HepG2 (cell line): ENCODE results near the gene CHCHD3. TPM values are rescaled to one million over a fixed set of nuclear protein-coding genes. Genes with fewer than 3 reads are reported as not detected.

Experiments used
- ATAC-seq: fragments of 200-7000 bp; cut with Tn5 transposase; 3 replicates; pipeline ENCODE4 v1.9.1; 2020; ENCODE audit warnings: mild to moderate bottlenecking, moderate library complexity
- BruUV-seq: library from RNA; stranded (reverse); fragments of 400-500 nt; replicated peaks from 2 replicates; lab custom pipeline; 2021; lab: Mats Ljungman, UMichigan
- CTCF ChIA-PET: fragments of 300-600 bp; formaldehyde crosslinking; extraction: SDS; loops from one replicate; lab custom pipeline; 2021; ENCODE audit warnings: low total read pairs, inconsistent platforms, low intra/inter-chr PET ratio; lab: Yijun Ruan, JAX
- POLR2A ChIA-PET: fragments of 350-600 bp; sonication (Branson Sonifier 250); formaldehyde crosslinking; loops from one replicate; lab custom pipeline; 2020; ENCODE audit warnings: antibody characterized with exemption, inconsistent platforms; lab: Yijun Ruan, JAX
- DNase-seq: peaks from one replicate; pipeline ENCODE4 v3.0.0-alpha.2; 2015; ENCODE audit warnings: low spot score
- FAIRE-seq: peaks from 3 replicates; lab custom pipeline; 2011; peaks lifted over from hg19 to GRCh38; lab: Jason Lieb, UNC
- H2AFZ ChIP-seq: one replicate; pipeline ENCODE4 v1.6.1; 2011; ENCODE audit warnings: low read length, inconsistent platforms
- H3K27ac ChIP-seq: fragments of 300-600 bp; 3 replicates; pipeline ENCODE4 v1.8.0; 2011; ENCODE audit warnings: mixed run types, mild to moderate bottlenecking, mixed read lengths, low read length, inconsistent platforms; ENCODE audit not compliant: insufficient read depth; ENCODE audit errors: extremely low read length
- H3K27me3 ChIP-seq, 2 experiments: fragments of 200-600 bp in 1 of 2; 2 replicates in 1 of 2; 3 replicates in 1 of 2; pipeline versions ENCODE4 v1.6.0 to v1.8.0; 2011; ENCODE audit warnings: low read length in 2 of 2, mild to moderate bottlenecking in 2 of 2, moderate library complexity in 2 of 2, inconsistent platforms in 1 of 2; ENCODE audit not compliant: insufficient read depth in 2 of 2, control insufficient read depth in 1 of 2
- H3K36me3 ChIP-seq, 2 experiments: fragments of 200-600 bp in 1 of 2; replicated peaks in 1 of 2; 2 replicates in 1 of 2; 3 replicates in 1 of 2; pipeline versions ENCODE4 v1.5.1 to v1.8.0; 2011; ENCODE audit warnings: low read length in 2 of 2, inconsistent platforms in 1 of 2; ENCODE audit not compliant: insufficient read depth in 2 of 2, control insufficient read depth in 1 of 2
- H3K4me1 ChIP-seq: 2 replicates; pipeline ENCODE4 v1.5.1; 2012; ENCODE audit warnings: low read length, inconsistent platforms; ENCODE audit not compliant: insufficient read depth
- H3K4me2 ChIP-seq: 2 replicates; pipeline ENCODE4 v1.6.0; 2011; ENCODE audit warnings: low read depth, low read length, inconsistent platforms
- H3K4me3 ChIP-seq, 3 experiments: fragments of 200-600 bp in 1 of 3; sonication (generic), shearing (Covaris generic) in 1 of 3; replicated peaks in 1 of 3; 2 replicates each; pipeline ENCODE4 v1.5.1; 2011 to 2016; ENCODE audit warnings: low read length in 3 of 3, inconsistent platforms in 2 of 3, low read depth in 2 of 3, mild to moderate bottlenecking in 2 of 3, control low read depth in 1 of 3, mixed read lengths in 1 of 3; ENCODE audit not compliant: insufficient read depth in 1 of 3
- H3K79me2 ChIP-seq: one replicate; pipeline ENCODE4 v1.6.1; 2011; ENCODE audit warnings: low read length, inconsistent platforms; ENCODE audit not compliant: insufficient read depth
- H3K9ac ChIP-seq: 2 replicates; pipeline ENCODE4 v1.6.0; 2011; ENCODE audit warnings: mild to moderate bottlenecking, low read depth, low read length, inconsistent platforms; ENCODE audit not compliant: insufficient read depth
- H3K9me3 ChIP-seq: 2 replicates; pipeline ENCODE4 v1.5.1; 2012; ENCODE audit warnings: mild to moderate bottlenecking, low read length
- H4K20me1 ChIP-seq: 2 replicates; pipeline ENCODE4 v1.6.0; 2011; ENCODE audit warnings: inconsistent platforms, mild to moderate bottlenecking, low read length, moderate library complexity; ENCODE audit not compliant: insufficient read depth
- CENPX ChIP-seq: sonication (generic); formaldehyde crosslinking; IDR thresholded peaks from 2 replicates; pipeline ENCODE4 v1.9.0; 2021; ENCODE audit warnings: mild to moderate bottlenecking, missing genetic modification reagents, moderate library complexity
- GLI4 ChIP-seq: sonication (generic); formaldehyde crosslinking; IDR thresholded peaks from 2 replicates; pipeline ENCODE4 v1.5.1; 2020; ENCODE audit warnings: missing genetic modification reagents, mild to moderate bottlenecking, moderate library complexity, borderline replicate concordance
- HOXA7 ChIP-seq: sonication (generic); formaldehyde crosslinking; IDR thresholded peaks from 2 replicates; pipeline ENCODE4 v1.8.1; 2022; ENCODE audit warnings: mild to moderate bottlenecking, missing genetic modification reagents, moderate library complexity
- TOE1 ChIP-seq: sonication (generic); formaldehyde crosslinking; IDR thresholded peaks from 2 replicates; pipeline ENCODE4 v1.4.0; 2020; ENCODE audit warnings: mild to moderate bottlenecking, missing genetic modification reagents
- WGBS: methylation state at CpG from one replicate; pipeline ENCODE4 v1.1.6; 2017; ENCODE audit warnings: low lambda C conversion rate; 5-methylcytosine and 5-hydroxymethylcytosine counted together
- in situ Hi-C: cut with HindIII; loops from 2 replicates; pipeline ENCODE4 v1.10.0; 2017; ENCODE audit warnings: low pct_unique_long_range_greater_than_20kb; ENCODE audit not compliant: extremely low pct_ligation_motif_present
- intact Hi-C: fragments of 100-400 bp; cut with micrococcal nuclease; formaldehyde crosslinking; loops from one replicate; pipeline ENCODE4 v1.10.0; 2022; ENCODE audit not compliant: unreplicated experiment
- polyA plus RNA-seq, 8 experiments: library from polyadenylated mRNA; depleted of rRNA in 3 of 8; stranded (reverse) in 7 of 8; unstranded in 1 of 8; fragments of >200 nt; fragmentation: Illumina TruSeq in 4 of 8; extraction: Trizol in 4 of 8; gene quantifications; 2 replicates each; pipeline versions ENCODE4 v1.2.1 to v1.2.3, GENCODE V29; 2011 to 2016; ENCODE audit warnings: low read depth in 4 of 8, missing spikeins in 1 of 8, mixed read lengths in 1 of 8; ENCODE audit not compliant: insufficient read depth in 1 of 8
- total RNA-seq, 5 experiments: library from RNA; depleted of rRNA; stranded (reverse); fragments of >200 nt; fragmentation: Illumina TruSeq; extraction: Trizol; gene quantifications; 2 replicates each; pipeline ENCODE4 v1.2.3, GENCODE V29; 2016; ENCODE audit warnings: low read depth in 1 of 5
- TF ChIP-seq, protein P1 (sequence below): sonication (generic); formaldehyde crosslinking; IDR thresholded peaks from 2 replicates; pipeline ENCODE4 v1.8.0; 2022; ENCODE audit warnings: missing genetic modification reagents, mild to moderate bottlenecking, borderline replicate concordance

CHCHD3 gene
- total and polyA plus RNA-seq, 2 of the 13 experiments (the other 11 are each of a cell fraction or from before 2014, with no cell fraction given) = 32.7 to 86.8 TPM

DNA sequence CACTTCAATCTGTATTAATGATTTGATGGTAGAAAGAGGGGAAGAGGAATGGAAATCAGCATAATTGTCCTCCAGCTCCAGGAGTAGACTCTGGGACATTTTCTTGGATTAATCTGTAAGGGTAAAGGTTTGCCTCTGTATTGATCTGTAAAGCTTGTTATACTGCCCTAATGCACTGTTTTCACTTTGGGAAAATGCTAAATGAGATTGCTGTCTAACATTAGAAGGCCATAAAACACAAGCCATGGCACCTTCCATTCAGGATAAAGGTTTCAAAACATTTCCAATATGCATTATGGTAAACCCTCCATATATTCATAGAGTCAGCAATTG, 282.8 kb downstream of the CHCHD3 start:
- Histone ChIP-seq H3K4me1 (no peaks in the 10 kb centered on the region), H3K4me3 (no peak overlapping the region), H3K27ac (no peak overlapping the region), H2AFZ (no peak overlapping the region), H3K9me3 (no peaks in the 10 kb centered on the region)
- POLR2A ChIA-PET = interaction anchor here (0.7 kb wide), 1 partner anchor 901 kb away, joined by 3 read pairs; no protein-coding TSS in a partner anchor
- in situ Hi-C loops = no loop called here
- DNase-seq (no peak), ATAC-seq (no peak)
- TF ChIP-seq, protein P1, sequence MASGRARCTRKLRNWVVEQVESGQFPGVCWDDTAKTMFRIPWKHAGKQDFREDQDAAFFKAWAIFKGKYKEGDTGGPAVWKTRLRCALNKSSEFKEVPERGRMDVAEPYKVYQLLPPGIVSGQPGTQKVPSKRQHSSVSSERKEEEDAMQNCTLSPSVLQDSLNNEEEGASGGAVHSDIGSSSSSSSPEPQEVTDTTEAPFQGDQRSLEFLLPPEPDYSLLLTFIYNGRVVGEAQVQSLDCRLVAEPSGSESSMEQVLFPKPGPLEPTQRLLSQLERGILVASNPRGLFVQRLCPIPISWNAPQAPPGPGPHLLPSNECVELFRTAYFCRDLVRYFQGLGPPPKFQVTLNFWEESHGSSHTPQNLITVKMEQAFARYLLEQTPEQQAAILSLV (CRISPR knock-in tag) = no peak
- TF ChIP-seq, all 625 proteins: peak for 0
- FAIRE-seq = no peak
- H3K4me2 ChIP-seq = no peak overlapping the region
- CTCF ChIA-PET = no interaction called here
- intact Hi-C loops = no loop called here
- no peaks in the 10 kb centered on the region for H3K79me2 ChIP-seq
- H3K36me3 ChIP-seq = peaks cover 0 to 10% of the 10 kb centered on the region in 2 experiments; a peak in 2 of 5 replicates
- H3K27me3 ChIP-seq = no peaks in the 10 kb centered on the region
- H3K9ac ChIP-seq = no peak overlapping the region
- BruUV-seq = no TSS peak
- no peaks in the 10 kb centered on the region for H4K20me1 ChIP-seq

DNA sequence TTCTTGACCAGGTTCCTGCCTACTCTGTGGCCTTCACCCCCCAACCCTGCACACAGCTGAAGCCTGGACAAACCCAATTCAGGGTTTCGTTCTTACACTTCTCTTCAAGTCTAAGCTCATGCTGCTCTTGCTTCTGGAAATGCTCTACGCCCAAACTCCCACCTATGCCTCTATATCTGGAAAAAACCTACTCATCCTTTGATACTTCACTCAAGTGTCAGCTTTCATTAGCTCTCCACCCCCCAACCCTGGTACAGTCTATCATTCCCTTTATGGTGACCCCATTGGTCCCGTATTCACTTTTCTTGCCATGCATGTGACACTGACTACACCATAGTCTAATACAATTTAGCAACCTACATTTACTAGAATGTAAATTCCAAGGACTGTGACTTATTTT, 284.7 kb downstream of the CHCHD3 start:
- CTCF ChIA-PET = no interaction called here
- intact Hi-C loops = no loop called here

More for the DNA sequence above, 284.7 kb downstream of the CHCHD3 start:
- no peak overlapping the region for H3K9ac ChIP-seq
- no peaks in the 10 kb centered on the region for H3K9me3 ChIP-seq
- 99% methylated on average over 3 of the region's 3 CpGs for WGBS
- FAIRE-seq = no peak
- POLR2A ChIA-PET = no interaction called here
- no peak for DNase-seq
- H3K36me3 ChIP-seq = peaks cover 0 to 18% of the 10 kb centered on the region in 2 experiments; a peak in 3 of 5 replicates
- no TSS peak for BruUV-seq
- TF ChIP-seq GLI4 (CRISPR knock-in tag) (no peak), CENPX (CRISPR knock-in tag) (no peak), TOE1 (CRISPR knock-in tag) (no peak), HOXA7 (CRISPR knock-in tag) (no peak)
- in situ Hi-C loops = no loop called here
- H3K79me2 ChIP-seq = no peaks in the 10 kb centered on the region
- H2AFZ ChIP-seq = no peak overlapping the region
- H3K4me3 ChIP-seq = no peak overlapping the region
- H3K4me1 ChIP-seq = no peaks in the 10 kb centered on the region
- no peak overlapping the region for H3K4me2 ChIP-seq
- no peaks in the 10 kb centered on the region for H4K20me1 ChIP-seq
- ATAC-seq = no peak
- H3K27me3 ChIP-seq = no peaks in the 10 kb centered on the region
- H3K27ac ChIP-seq = no peak overlapping the region
